Measurements from ENCODE around the gene FBXL3. TPM values are rescaled to one million over a fixed set of nuclear protein-coding genes. Genes with fewer than 3 reads are reported as not detected.
A peak's percentile ranks its signal among the peaks of the same experiment; 100 is the strongest.
"Not testable (repeated sequence)": the region's sequence is repeated elsewhere in the genome, so short reads cannot be mapped to it uniquely, and the experiment has no call there.

Gene FBXL3
- total RNA-seq, 1 donor from 2014 or later = 46.5 TPM

GRCh38 chr13:76991796-76992547, 35.0 kb downstream of the FBXL3 start, which contains the start of gene CLN5:
TSS of gene CLN5 (plus strand) at chr13:76992081. CDS start at chr13:76992099, 18 bp downstream.
- DNase-seq (ENCODE audit: low read depth) = peak; percentile 94

DNA sequence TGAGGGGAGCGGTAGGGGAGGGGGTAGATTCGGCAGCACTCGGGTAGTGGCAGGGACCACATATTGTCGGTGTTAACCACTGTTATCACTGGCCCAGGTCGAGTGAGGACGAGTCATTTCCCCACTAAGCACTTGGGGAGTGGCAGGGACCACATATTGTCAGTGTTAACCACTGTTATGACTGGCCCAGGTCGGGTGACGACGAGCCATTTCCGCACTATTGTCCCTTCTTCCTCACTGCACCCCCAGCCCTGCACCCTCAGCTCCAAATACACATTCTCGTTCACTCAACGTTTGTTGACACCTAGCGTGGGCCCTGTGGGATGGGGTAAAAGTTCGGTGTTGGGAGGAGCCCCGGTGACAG, 35.5 kb downstream of the FBXL3 start:
- DNase-seq (ENCODE audit: low read depth) = peak; percentile 78

GRCh38 chr13:76983676-76984075, 43.3 kb downstream of the FBXL3 start:
- DNase-seq (ENCODE audit: low read depth) = no peak

DNA sequence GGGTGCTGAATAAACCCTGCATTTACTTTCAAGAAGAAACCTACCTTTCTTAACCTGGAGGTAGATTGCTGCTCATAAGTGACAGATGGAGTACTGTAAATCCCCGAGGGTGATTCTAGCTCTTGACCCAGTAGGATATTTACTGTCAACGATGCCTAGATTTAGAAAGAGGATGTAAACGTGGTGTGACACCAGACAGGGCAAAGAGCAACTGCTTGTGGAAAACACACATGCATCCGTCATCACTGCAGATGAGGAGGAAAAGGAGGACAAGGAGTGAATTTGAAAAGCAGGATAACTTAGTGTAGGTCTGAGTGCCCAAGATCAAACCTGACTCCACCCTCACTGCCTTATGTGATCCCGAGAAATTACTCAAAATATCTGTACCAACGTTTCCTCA, 44.9 kb downstream of the FBXL3 start:
- no peak for DNase-seq (ENCODE audit: low read depth)

- DNase-seq (ENCODE audit: low read depth) = peak; percentile 66
These were observed 46.8 kb downstream of the FBXL3 start for GRCh38 chr13:76980075-76980718.

GRCh38 chr13:76976929-76977328, 50.0 kb downstream of the FBXL3 start:
- DNase-seq (ENCODE audit: low read depth) = no peak

- no peak for DNase-seq (ENCODE audit: low read depth)
These were observed 50.5 kb downstream of the FBXL3 start for GRCh38 chr13:76976490-76976889.

DNA sequence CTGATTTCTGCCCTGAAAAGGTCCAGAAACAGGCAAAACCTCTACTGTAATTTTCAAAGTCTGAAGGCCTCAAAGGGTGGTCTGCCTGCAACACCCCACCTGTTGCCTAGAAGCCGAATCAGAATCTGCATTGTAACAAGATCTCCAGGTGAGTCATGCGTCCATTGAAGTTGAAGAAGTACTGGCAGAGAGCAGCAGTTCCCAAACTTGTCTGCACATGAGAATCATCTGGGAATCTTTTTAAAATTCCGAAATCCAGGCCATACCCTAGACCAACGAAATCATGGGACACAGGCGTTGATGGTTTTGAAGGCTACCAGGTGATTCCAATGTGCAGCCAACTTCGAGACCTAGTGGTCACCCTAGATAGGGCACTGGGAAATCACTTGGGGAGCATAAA, 51.1 kb downstream of the FBXL3 start:
- no peak for DNase-seq (ENCODE audit: low read depth)

GRCh38 chr13:76974618-76974975, 52.4 kb downstream of the FBXL3 start:
- DNase-seq (ENCODE audit: low read depth) = no peak

DNA sequence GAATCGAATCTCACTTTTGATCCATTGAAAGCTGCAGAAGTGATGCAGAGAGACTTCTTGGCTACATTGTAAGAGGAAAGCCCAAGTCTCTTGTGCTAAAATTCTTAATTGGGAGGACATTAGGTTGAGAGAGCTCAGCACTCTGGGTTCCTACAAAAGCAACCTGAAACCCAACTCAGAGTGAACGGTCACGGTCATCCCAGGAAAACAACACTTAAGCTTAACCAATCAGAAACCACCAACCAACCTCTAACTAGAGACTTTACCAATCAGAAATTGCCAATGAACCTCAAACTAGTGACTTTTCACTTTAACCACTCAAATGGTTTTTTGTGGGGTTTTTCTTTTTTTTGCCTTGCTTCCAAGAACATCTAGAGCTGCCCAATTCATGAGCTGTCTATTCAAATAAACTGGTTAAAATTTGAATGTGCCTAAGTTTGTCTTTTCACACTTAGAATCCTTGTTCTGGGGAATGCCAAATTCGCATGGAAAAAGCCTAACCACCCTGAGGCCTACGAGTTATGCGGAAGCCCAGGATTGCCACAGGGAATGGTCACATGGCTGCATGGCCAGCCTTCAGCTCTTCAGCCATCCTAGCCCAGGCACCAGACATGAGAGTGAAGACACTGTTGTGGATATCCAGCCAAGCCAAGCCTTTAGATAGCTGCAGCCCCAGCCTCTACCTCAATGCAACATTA, 52.9 kb downstream of the FBXL3 start:
- DNase-seq (ENCODE audit: low read depth) = no peak

- no peak for DNase-seq (ENCODE audit: low read depth)
These were observed 54.8 kb downstream of the FBXL3 start for GRCh38 chr13:76971851-76972829.

- no peak for DNase-seq (ENCODE audit: low read depth)
These were observed 55.7 kb downstream of the FBXL3 start for GRCh38 chr13:76971215-76971614.

- no peak for DNase-seq (ENCODE audit: low read depth)
These were observed 57.2 kb downstream of the FBXL3 start for GRCh38 chr13:76969488-76970365.

GRCh38 chr13:76968041-76968440, 58.9 kb downstream of the FBXL3 start:
- DNase-seq (ENCODE audit: low read depth) = peak; percentile 92

DNA sequence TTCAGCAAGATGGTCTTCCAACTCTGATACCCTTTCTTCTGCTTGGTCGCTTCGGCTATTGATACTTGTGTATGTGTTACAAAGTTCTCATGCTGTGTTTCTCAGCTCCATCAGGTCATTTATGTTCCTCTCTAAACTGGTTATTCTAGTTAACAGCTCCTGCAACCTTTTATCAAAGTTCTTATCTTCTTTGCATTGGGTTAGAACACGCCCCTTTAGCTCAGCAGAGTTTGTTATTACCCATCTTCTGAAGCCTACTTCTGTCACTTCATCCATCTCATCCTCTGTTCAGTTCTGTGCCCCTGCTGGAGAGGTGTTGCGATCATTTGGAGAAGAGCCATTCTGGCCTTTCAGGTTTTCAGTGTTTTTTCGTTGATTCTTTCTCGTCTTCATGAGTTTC, 59.9 kb downstream of the FBXL3 start:
- no peak for DNase-seq (ENCODE audit: low read depth)

DNA sequence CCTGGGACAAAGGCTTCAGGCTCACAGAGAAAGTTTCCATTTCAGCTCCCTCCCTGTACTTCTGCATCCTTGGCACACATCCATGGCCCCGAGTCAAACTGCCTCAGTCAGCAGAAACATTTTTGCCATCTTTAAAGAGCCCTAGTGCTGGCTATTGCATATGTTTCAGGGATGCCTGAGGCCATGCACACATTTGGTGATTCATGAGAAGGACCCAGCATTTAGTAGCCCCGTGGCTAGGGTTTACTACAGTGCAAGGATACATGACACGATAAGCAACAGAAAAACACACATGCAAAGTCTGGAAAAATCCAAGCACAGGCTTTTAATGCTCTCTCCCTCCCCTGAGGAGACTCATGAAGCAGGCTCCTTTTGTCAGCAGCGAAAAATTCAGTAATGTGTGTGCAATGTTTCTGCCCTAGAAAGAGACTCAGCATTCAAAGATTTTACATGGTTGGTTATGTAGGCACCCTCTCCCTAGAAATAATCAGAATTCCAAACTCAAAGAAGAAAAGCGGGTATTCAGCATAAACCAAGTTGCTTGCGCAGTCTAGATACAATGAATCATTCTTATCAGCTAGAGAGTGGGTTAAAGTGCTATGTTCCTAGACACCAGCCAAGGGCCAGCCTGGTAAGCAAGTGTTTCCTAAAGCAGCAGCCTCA, 61.1 kb downstream of the FBXL3 start:
- DNase-seq (ENCODE audit: low read depth) = peak; percentile 56

GRCh38 chr13:76959734-76960133, 67.2 kb downstream of the FBXL3 start:
- DNase-seq (ENCODE audit: low read depth) = not testable (repeated sequence)

DNA sequence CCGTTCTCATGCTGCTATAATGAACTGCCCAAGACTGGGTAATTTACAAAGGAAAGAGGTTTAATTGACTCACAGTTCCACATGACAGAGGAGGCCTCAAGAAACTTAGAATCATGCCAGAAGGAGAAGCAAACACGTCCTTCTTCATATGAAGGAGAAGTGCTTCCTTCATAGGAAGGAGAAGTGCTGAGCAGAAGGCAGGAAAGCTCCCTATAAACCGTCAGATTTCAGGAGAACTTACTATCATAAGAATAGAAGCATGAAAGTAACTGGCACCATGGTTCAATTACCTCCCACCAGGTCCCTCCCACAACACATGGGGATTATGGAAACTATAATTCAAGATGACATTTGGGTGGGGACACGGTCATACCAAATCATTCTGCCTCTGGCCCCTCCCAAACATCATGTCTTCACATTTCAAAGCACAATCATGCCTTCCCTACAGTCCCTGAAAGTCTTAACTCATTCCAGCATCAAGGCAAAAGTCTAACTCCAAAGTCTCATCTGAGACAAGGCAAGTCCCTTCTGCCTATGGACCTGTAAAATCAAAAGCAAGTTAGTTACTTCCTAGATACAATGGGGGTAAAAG, 68.0 kb downstream of the FBXL3 start:
- DNase-seq (ENCODE audit: low read depth) = no peak

- no peak for DNase-seq (ENCODE audit: low read depth)
These were observed 71.3 kb downstream of the FBXL3 start for GRCh38 chr13:76955661-76956060.
